Heart left ventricle (tissue), 13 donors: ENCODE data around the gene OSBPL7.

Source experiments
- POLR2A ChIP-seq, 2 donors: fragments of 450-650 bp; IDR thresholded peaks; one replicate each; pipeline ENCODE4 v1.6.1; 2017; ENCODE audit warnings: antibody characterized with exemption in 2 of 2, mild to moderate bottlenecking in 2 of 2, moderate library complexity in 2 of 2
- TF ChIP-seq, protein P1 (sequence below), 12 donors: fragments of 200-600 bp; sonication (generic) in 4 of 12; IDR thresholded peaks; one replicate each; pipeline versions ENCODE4 v1.5.0 to v1.8.0; 2018 to 2022; ENCODE audit warnings: antibody characterized with exemption in 12 of 12, mild to moderate bottlenecking in 5 of 12
- donor health status: ischemic (EF 13 %, LVEDD 7.1; RV severe dilation, severe dysfunction).
- donor health status: DM: no; HTN: yes; CAD: no.
- donor health status: DM: no; HTN: no; CAD: no.
- donor health status: ischemic (EF 25% LVEDD 6.9; RV normal size, moderate dysfunction).
- donor health status: ischemic (EF 25% LVEDD 5.7; RV mildly dilated, moderate dysfunction).
- donor health status: ischemic (EF 35%, LVEDD 5.7; RV mildly dilated, moderate dysfunction).
- donor health status: nonischemic (EF 11% LVEDD 7.7; RV severe dilation, severe dysfunction).
- donor health status: DM: yes; HTN: yes; CAD: no.
- donor health status: PGD.
- donor health status: ischemic (EF 29% LVEDD 5.4; RV normal size, mild dysfunction).
- donor health status: nonischemic (EF 23%, LVEDD 6.1; RV moderate dilation, normal function).

DNA sequence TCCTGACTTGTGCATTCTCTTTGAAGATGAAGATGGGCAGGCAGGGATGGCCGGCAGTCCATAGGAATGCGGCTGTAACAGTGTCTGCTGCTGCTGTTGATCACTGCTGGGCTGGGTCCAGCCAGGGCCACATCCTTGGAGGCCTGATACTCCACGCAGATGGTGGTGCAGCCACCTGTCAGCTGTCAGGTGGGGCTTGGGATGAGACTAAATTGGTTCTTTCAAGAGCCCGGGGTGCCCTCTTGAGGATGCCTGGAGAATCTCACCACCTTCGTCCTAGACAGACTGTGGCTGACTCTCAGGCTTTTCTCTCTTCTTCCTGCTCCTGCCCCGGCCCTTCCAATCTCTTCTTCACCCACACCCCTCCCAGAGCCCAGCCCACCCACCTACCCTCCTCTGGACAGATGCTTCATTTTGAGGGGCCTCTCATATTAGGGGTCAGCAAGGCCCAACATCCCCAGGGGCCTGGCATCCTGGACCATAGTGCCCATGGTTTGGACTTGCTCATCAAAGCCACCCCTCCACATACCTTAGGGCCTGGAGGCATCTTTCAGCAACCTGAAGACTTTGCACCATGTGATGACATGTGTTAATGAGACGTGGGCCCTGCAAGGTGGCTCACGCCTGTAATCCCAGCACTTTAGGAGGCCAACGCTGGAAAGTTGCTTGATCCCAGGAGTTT lies 19.1 kb downstream of the OSBPL7 start:
- TF ChIP-seq, protein P1, sequence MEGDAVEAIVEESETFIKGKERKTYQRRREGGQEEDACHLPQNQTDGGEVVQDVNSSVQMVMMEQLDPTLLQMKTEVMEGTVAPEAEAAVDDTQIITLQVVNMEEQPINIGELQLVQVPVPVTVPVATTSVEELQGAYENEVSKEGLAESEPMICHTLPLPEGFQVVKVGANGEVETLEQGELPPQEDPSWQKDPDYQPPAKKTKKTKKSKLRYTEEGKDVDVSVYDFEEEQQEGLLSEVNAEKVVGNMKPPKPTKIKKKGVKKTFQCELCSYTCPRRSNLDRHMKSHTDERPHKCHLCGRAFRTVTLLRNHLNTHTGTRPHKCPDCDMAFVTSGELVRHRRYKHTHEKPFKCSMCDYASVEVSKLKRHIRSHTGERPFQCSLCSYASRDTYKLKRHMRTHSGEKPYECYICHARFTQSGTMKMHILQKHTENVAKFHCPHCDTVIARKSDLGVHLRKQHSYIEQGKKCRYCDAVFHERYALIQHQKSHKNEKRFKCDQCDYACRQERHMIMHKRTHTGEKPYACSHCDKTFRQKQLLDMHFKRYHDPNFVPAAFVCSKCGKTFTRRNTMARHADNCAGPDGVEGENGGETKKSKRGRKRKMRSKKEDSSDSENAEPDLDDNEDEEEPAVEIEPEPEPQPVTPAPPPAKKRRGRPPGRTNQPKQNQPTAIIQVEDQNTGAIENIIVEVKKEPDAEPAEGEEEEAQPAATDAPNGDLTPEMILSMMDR (IDR thresholded peaks at IDR 0.05), result peak; percentile 27 to 60 (median 50)
- no peak for TF ChIP-seq POLR2A (IDR thresholded peaks at IDR 0.05)
